Stomach (tissue), 9 donors: Measurements from ENCODE around the gene KCNJ5. TPM values are rescaled to one million over a fixed set of nuclear protein-coding genes. Genes with fewer than 3 reads are reported as not detected.

Source experiments
- DNase-seq, 2 donors: peaks; one replicate each; pipeline versions ENCODE4 v3.0.0 to v3.0.0-alpha.2; 2013 to 2019
- H3K27ac ChIP-seq, 5 donors: fragments of 200-600 bp in 4 of 5; sonication (generic) in 4 of 5; one replicate each; pipeline ENCODE4 v1.5.1; 2013 to 2019; ENCODE audit warnings: mild to moderate bottlenecking in 1 of 5, moderate library complexity in 1 of 5
- H3K27me3 ChIP-seq, 3 donors: fragments of 200-600 bp; sonication (generic); one replicate each; pipeline ENCODE4 v1.5.1; 2017 to 2019; ENCODE audit warnings: mixed run types in 1 of 3
- H3K36me3 ChIP-seq, 4 donors: fragments of 200-600 bp; sonication (generic); 1 replicate in 3 of 4; 2 replicates in 1 of 4; pipeline ENCODE4 v1.5.1; 2016 to 2019
- H3K4me1 ChIP-seq, 4 donors: fragments of 200-600 bp; sonication (generic); one replicate each; pipeline ENCODE4 v1.5.1; 2016 to 2019
- H3K4me3 ChIP-seq, 4 donors: fragments of 200-600 bp; sonication (generic) in 3 of 4; one replicate each; pipeline ENCODE4 v1.5.1; 2016 to 2019; ENCODE audit warnings: mild to moderate bottlenecking in 1 of 4
- H3K9me3 ChIP-seq, 4 donors: fragments of 200-600 bp; sonication (generic); one replicate each; pipeline ENCODE4 v1.5.1; 2016 to 2019
- CTCF ChIP-seq, 7 experiments: fragments of 450-650 bp in 4 of 7; fragments of 200-600 bp in 3 of 7; sonication (generic) in 3 of 7; IDR thresholded peaks; one replicate each; pipeline ENCODE4 v1.5.1; 2016 to 2019; ENCODE audit warnings: antibody characterized with exemption in 7 of 7, control low read depth in 2 of 7, mild to moderate bottlenecking in 1 of 7
- EP300 ChIP-seq: sonication (generic); formaldehyde crosslinking; IDR thresholded peaks from one replicate; pipeline ENCODE4 v1.6.1; 2017; ENCODE audit warnings: antibody characterized with exemption
- POLR2A ChIP-seq, 4 donors: fragments of 450-650 bp; IDR thresholded peaks; one replicate each; pipeline ENCODE4 v1.6.1; 2016; ENCODE audit warnings: antibody characterized with exemption in 4 of 4, control low read depth in 2 of 4, mild to moderate bottlenecking in 1 of 4, moderate library complexity in 1 of 4
- POLR2AphosphoS5 ChIP-seq, 3 donors: sonication (generic); formaldehyde crosslinking; IDR thresholded peaks; one replicate each; pipeline ENCODE4 v1.6.1; 2016; ENCODE audit warnings: antibody characterized with exemption in 3 of 3
- WGBS, 5 donors: extraction: QIAGEN DNeasy Blood & Tissue Kit in 3 of 5; methylation state at CpG; one replicate each; pipeline versions ENCODE4 v1.1.5 to v1.1.7; 2013 to 2018; 5-methylcytosine and 5-hydroxymethylcytosine counted together
- intact Hi-C: fragments of 100-400 bp; cut with DNase I; formaldehyde crosslinking; loops from one replicate; pipeline ENCODE4 v1.15.1; 2023; ENCODE audit warnings: low total_unique reads
- polyA plus RNA-seq, 3 donors: library from polyadenylated mRNA; stranded (reverse); fragments of 200-250 nt; gene quantifications; one replicate each; pipeline ENCODE4 v1.2.3, GENCODE V29; 2013
- total RNA-seq, 5 donors: library from RNA; depleted of rRNA; stranded (reverse); fragments of >200 nt; gene quantifications; one replicate each; pipeline versions ENCODE4 v1.1.0 to v1.2.3, GENCODE V29; 2014 to 2016
- donor health status: healthy with polysubstance abuse.
- donor health status: Bipolar disorder and iron deficiency.
- donor health status: healthy.

KCNJ5 gene
- total and polyA plus RNA-seq, 8 donors: 0.25 to 1.9 (median 0.83) TPM; not detected in 2

DNA sequence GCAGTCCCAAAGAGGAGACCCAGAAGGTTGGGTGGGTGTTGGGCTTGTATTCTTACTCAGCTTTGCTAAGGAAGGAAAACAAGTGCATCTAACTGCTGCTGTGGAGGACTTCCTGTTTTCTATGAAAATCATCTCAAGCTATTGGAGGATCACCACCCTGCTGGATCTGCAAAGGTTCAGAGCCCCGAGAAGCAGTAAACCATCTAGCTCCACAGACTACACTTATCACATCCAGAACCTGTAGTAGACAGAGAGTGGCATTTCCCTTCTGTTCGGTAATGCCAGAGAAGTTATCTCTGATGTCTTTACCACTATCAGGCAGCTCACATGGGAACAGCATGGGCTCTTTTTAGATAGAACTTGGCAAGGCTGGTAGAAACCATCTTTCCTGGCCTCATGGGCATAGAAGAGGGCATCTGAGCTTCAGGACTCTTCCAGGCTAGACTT is 45.8 kb upstream of the KCNJ5 start:
- Histone ChIP-seq H3K4me1 (peaks cover 0 to 3% (median 0%) of the 10 kb centered on the region in 4 donors), H3K4me3 (no peak overlapping the region), H3K27ac (no peak overlapping the region), H3K9me3 (no peaks in the 10 kb centered on the region), H3K36me3 (no peaks in the 10 kb centered on the region), H3K27me3 (no peaks in the 10 kb centered on the region)
- WGBS, 5 donors: 57 to 72% (median 68%) methylated on average over 2 of the region's 2 CpGs
- intact Hi-C loops: no loop called here
- TF ChIP-seq POLR2A (IDR thresholded peaks at IDR 0.05) (no peak), CTCF (IDR thresholded peaks at IDR 0.05) (no peak), POLR2AphosphoS5 (IDR thresholded peaks at IDR 0.05) (no peak)
- DNase-seq: no peak

DNA sequence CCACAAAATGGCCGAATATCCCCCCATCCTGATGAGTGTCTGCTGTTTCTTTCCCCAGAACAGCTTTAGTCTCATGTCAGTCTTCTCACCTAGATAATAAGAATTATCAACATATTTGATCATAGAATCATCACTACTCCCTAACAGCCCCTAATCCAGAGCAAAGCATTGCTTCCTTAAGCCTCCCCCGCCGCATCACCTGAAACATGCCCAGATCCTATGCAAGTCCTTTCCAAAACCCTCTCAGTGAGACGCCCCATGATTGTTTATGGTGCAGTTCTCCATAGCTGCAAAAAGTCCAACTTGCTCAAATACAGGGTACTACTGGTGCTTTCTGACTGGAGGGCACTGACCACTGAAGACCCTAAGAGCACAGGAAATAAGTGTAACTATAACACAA is 44.2 kb upstream of the KCNJ5 start:
- 79 to 99% (median 84%) methylated on average over 4 of the region's 4 CpGs for WGBS, 5 donors
- TF ChIP-seq POLR2AphosphoS5 (IDR thresholded peaks at IDR 0.05) (no peak), EP300 (no peak), POLR2A (IDR thresholded peaks at IDR 0.05) (no peak), CTCF (IDR thresholded peaks at IDR 0.05) (no peak)
- H3K36me3 ChIP-seq: no peaks in the 10 kb centered on the region
- no peaks in the 10 kb centered on the region for H3K9me3 ChIP-seq
- H3K27ac ChIP-seq: no peak overlapping the region
- no peaks in the 10 kb centered on the region for H3K27me3 ChIP-seq
- H3K4me1 ChIP-seq: peaks cover 0 to 3% (median 0%) of the 10 kb centered on the region in 4 donors
- intact Hi-C loops: no loop called here
- no peak overlapping the region for H3K4me3 ChIP-seq
- no peak for DNase-seq

- no peaks in the 10 kb centered on the region for H3K36me3 ChIP-seq
- TF ChIP-seq EP300 (no peak), CTCF (IDR thresholded peaks at IDR 0.05) (peak in 4 of 7 experiments; percentile 39 to 66 (median 48))
- DNase-seq: peak; percentile 57 to 61
- intact Hi-C loops: no loop called here
- no peak overlapping the region for H3K4me3 ChIP-seq
- H3K27me3 ChIP-seq: no peaks in the 10 kb centered on the region
- no peaks in the 10 kb centered on the region for H3K9me3 ChIP-seq
- no peak overlapping the region for H3K27ac ChIP-seq
- H3K4me1 ChIP-seq: no peaks in the 10 kb centered on the region
- 28 to 34% (median 30%) methylated on average over 10 of the region's 10 CpGs for WGBS, 5 donors
Observed at GRCh38 chr11:128848815-128849455, 42.2 kb upstream of the KCNJ5 start.

DNA sequence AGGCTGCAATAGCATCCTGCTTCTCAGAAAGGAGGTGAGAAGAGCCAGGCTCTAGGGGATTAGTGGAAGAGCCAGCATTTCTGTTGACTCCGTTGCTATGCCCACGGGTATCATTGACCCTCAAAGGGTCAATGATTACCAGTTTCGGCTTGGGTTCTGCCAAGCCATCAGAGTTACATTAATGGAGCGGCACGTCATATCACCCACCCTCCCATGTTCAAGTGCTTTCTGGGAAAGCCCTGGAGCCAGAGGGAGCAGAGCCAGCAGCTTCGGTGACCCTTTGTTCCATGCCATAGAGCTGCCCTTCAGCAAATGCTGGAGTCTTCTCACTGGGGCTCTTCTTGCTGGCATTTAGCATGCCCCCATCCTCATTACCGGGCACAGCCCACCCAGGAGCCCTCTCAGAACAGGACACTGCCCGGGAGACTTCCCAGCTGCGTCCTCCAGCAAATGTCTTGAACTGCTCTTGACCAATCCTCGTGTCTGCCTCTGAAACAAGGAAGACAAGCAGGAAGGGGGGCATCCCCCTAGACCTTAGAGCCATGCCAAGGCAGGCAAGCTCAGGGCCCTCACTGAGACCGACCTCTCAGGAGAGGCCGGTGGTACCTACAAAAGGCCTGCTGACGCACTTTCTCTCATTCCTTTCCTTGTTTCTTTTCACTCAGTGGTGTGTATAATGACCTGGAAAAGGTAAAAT is 38.7 kb upstream of the KCNJ5 start:
- TF ChIP-seq CTCF (IDR thresholded peaks at IDR 0.05) (no peak), EP300 (no peak)
- Histone ChIP-seq H3K4me1 (no peaks in the 10 kb centered on the region), H3K27me3 (no peaks in the 10 kb centered on the region), H3K4me3 (no peak overlapping the region), H3K36me3 (no peaks in the 10 kb centered on the region), H3K9me3 (no peaks in the 10 kb centered on the region), H3K27ac (no peak overlapping the region)
- WGBS, 5 donors: 79 to 85% (median 81%) methylated on average over 13 of the region's 13 CpGs
- DNase-seq: no peak
- intact Hi-C loops: no loop called here
